NOMO-1 treated with DMSO at 0.1 percent for 48 hours (cell line): ENCODE results near the gene TK1.

Experiments used
- DNase-seq: peaks from one replicate; lab custom pipeline; 2025; ENCODE audit not compliant: unreplicated experiment; lab: John Stamatoyannopoulos, UW

TK1 gene

DNA sequence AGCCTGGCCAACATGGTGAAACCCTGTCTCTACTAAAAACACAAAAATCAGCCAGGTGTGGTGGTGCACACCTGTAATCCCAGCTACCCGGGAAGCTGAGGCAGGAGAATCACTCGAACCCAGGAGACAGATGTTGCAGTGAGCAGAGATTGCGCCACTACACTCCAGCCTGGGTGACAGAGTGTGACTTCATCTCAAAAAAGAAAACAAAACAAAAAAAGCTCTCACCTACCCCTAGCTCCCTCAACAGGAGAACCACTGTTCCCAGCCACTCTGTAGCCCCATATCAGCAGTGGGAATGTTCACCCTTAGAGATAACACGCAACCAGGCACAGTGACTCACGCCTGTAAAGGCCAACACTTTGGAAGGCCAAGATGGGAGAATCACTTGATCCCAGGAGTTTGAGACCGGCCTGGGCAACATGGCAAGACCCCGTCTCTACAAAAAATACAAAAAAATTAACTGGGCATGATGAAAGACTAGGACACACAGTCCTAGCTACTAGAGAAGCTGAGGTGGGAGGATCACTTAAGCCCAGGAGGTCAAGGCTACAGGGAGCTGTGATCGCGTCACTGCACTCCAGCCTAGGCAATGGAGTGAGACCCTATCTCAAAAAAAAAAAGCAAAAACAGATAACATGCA lies 50.9 kb downstream of the TK1 start:
- no peak for DNase-seq

DNA sequence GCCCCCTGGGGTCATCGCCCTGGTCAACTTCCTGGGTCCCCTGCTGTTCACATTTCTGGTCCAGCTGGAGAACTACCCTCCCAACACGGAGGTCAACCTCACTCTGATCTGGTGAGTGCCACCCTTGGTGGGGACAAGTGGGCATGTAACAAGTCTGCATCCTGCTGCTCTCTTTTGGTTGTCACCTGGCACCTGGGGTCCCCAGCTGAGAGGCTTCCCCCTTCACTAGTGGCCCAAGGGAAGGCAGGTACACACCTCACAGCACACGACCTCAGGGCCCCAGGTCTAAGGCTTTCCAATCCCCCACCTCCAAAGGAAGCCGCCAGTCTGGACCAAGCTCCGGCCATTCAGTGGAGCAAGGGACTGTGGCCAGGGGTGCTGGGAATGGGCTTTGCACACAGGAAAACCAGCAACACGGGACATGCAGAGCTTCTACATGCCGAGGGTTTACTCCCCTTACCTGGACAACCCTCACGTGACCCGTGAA lies 51.9 kb downstream of the TK1 start:
- DNase-seq, result no peak

DNA sequence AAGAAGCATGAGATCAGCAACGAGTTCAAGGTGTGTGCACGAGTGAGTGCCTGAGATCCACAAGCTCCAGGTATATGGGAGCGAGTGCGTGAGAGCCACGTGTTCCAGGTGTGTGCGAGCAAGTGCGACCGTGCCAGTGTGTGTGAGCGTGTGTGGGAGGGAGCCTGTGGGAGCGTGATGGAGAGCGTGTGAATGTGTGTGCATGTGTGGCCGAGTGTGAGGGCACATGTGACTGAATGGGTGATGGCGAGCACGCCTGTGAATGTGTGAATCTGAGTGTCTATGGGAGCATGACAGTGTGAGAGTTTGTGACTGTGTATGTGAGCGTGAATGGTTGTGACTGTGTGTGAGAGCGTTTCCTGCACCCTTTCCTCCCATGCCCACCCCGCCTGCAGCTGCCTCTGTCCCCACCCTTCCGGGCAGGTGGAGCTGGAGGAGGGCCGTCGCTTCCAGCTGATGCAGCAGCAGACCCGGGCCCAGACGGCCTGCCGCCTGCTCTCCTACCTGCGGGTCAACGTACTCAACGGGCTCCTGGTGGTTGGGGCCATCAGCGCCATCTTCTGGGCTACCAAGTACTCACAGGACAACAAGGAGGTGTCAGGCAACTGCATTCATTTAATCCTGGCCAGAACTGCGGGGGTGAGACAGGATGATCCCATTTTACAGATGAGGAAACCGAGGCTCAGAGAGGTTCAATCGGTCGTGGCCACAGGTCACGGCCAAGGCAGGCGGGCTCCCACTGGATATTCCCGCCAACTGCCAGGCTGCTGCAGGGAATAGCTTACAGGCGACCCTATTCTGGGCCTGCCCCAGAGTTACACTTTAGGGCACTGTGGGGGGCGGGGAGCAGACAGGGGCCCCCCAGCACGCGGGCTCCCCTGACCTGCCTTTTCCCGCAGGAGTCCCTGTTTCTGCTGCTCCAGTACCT lies 52.6 kb downstream of the TK1 start:
- peak; percentile 27 for DNase-seq

GRCh38 chr17:78133179-78133951 lies 53.5 kb downstream of the TK1 start:
- no peak for DNase-seq

DNA sequence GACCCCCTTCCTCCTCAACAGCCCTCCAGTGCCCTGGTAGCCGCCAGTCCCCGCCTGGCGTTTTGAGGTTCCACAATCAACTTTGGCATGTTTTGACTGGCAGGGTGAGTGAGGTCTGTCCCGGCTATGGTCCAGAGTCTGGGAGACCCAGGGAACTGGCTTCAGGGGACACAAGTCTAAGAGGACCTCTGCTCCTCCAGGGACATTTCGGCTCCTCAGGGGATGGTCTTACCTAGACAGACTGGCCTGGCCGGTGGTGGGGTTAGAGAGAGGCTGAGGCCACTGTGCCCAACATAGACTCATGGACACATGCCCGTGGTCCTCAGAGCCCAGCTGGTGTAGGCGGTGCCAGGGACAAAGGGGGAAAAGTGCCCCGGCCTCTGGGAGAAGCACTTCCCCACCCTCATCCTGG lies 54.1 kb downstream of the TK1 start:
- DNase-seq, result no peak

- no peak for DNase-seq
Observed at GRCh38 chr17:78132084-78132676, 54.7 kb downstream of the TK1 start.

DNA sequence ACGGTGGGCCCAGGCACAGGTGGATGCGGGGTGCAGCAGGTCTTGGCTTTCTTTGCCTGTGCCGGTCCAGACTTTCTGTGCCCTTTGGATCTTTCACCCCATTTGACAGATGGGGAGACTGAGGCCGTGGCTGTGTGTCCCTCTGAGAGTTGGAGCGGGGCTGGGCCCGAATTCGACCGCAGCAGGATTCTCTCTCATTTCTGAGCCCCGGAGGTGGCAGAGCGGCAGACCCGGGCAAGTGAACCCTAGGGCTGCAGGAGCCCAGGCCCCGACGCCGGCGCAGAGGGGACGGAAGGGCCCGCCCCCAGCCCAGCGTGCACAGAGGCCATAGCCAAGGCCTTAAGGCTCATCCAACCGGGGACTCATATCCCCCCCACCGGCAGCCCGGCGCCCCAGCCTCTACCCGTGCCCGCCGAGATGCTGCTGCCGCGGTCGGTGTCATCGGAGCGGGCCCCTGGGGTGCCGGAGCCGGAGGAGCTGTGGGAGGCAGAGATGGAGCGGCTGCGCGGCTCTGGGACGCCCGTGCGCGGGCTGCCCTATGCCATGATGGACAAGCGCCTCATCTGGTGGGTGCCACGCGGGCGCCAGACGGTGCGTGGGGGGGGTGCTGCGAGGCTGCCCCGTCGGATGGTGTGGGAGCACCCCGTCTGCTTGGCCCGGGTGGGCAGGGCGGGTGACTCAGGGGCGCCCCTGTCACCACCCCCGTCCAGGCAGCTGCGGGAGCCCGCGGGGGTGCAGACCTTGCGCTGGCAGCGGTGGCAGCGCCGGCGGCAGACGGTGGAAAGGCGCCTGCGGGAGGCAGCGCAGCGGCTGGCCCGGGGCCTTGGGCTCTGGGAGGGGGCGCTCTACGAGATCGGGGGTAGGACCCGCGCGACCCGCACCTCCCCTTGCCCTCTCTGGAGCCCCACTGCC lies 55.4 kb downstream of the TK1 start:
- DNase-seq, result no peak

- peak; percentile 89 for DNase-seq
Observed at GRCh38 chr17:78130437-78131101, 56.3 kb downstream of the TK1 start, which contains the start of gene TMC8. TSS of gene TMC8 (plus strand) at chr17:78130771. CDS start at chr17:78131589, 818 bp downstream.

GRCh38 chr17:78130090-78130436 lies 56.8 kb downstream of the TK1 start:
- DNase-seq, result no peak

- DNase-seq, result peak; percentile 22
Observed at GRCh38 chr17:78129351-78130089, 57.3 kb downstream of the TK1 start.

- peak; percentile 54 for DNase-seq
Observed at GRCh38 chr17:78128551-78129350, 58.1 kb downstream of the TK1 start, which contains the start of gene TMC6. TSS of gene TMC6 (minus strand) at chr17:78128755. CDS start at chr17:78126832, 1,923 bp downstream.

- no peak for DNase-seq
Observed at GRCh38 chr17:78127888-78128550, 58.8 kb downstream of the TK1 start.

DNA sequence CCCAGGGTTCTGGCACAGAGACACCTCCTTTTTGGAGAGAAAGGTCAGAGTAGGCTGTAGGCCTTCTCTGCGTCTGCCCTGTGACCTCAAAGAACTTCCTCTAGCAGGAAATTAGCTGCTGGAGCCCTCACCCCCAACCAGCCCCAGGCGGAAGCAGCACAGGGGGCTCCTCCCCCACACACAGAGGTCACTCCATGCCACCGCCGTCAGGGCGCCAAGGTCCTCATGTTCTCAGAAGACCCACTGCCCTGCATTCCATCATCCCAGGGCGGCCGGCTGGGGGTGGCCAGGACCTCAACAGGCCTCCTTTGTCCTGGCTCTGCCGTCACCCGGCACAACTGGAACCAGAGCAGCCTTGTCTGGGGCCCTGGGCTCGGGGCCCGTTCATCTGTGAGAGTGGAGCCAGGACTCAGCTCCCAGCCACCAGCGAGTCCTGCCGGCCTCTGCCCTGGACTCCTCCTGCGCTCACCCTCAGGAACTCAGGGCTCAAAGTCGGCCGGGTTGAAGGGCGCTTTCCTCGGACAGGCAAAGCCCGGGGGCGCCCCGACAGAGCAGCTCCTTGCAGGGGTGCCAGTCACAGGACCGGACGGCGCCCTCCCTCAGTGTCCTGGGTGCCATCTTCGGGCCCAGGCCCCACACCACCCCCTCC lies 59.5 kb downstream of the TK1 start:
- peak; percentile 86 for DNase-seq

DNA sequence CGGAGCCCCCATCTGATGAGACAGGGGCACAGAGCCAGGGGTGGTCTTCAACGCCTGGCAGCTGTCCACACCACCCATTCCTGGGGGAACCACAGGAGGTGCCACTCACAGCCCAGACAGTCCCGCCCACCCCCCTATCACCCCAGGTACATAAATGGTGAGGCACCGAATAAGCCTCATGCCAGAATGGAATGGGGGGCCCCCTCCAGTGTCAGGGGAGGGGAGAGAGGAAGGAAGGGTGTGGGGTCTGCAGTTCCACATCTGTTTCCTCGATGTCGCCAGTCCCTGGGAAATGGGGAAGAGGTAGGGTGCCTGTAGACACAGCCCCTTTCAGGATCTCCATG lies 60.0 kb downstream of the TK1 start:
- no peak for DNase-seq

DNA sequence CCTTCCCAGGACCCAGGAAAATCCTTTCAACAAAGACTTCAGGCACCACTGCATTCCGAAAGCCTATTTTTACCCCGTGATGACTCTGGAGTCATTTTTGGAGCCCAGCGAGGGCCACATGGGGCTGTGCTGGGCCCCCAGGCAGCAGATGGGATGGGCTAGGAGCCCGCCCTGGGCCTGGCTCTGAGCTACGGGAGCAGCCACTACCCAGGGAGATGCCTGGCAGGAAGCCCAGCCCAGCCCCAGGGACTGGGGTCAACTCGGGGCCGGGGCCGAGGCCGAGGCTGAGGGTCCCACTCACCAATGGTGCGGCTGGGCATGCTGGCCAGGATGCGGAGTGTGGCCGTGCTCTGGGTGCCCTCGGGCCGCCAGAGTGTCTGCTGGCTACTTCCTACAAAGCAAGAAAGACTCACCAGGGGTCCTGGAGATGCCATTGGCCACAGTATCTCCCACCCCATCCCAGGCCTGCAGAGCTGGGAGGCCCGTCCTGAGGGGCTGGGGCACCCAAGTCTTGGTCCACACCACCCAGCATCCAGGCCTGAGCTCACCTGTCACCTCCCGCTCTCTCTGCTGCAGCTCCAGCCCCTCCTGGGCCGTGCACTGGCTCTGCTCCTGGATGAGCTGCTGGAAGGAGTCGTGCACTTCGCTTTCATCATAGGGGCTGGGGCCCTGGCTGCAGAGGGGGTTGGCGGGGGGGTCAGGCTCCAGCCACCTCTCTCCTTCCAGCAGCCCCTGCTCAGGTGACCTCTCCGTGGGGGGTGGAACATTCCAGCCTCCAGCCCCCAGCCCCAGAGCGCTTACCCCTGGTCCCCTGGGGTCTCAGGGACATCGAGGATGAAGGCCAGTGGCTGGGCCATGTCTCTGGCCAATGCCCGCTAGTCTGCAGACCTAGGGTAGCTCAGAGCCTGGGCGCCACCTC lies 60.6 kb downstream of the TK1 start:
- DNase-seq, result no peak
